ENCODE measurements around the gene SWAP70.
"Not testable (repeated sequence)": the region's sequence is repeated elsewhere in the genome, so short reads cannot be mapped to it uniquely, and the experiment has no call there.

SWAP70 gene

GRCh38 chr11:9705361-9705760 is 41.5 kb downstream of the SWAP70 start:
- H2BK15ac ChIP-seq (ENCODE audit: low read depth, poor library complexity, severe bottlenecking); H3K9me3 ChIP-seq (ENCODE audit: control insufficient read depth, low read length); H3K4me2 ChIP-seq (ENCODE audit: low read length, poor library complexity, severe bottlenecking); H2BK5ac ChIP-seq (ENCODE audit: low read depth, low read length, poor library complexity, severe bottlenecking); H3K4ac ChIP-seq (ENCODE audit: low read depth in 1 of 2, low read length in 2 of 2); H3K14ac ChIP-seq (ENCODE audit: low read length in 2 of 2); H3K9ac ChIP-seq (ENCODE audit: low read length); H2AFZ ChIP-seq (ENCODE audit: low read depth, low read length); H2BK12ac ChIP-seq (ENCODE audit: low read length in 2 of 2); DNase-seq; H3K4me3 ChIP-seq (ENCODE audit: insufficient read depth in 1 of 2, low read depth in 1 of 2, low read length in 2 of 2); H3K18ac ChIP-seq (ENCODE audit: low read depth in 1 of 2, low read length in 2 of 2); H4K8ac ChIP-seq (ENCODE audit: low read length); H2BK120ac ChIP-seq (ENCODE audit: low read depth, low read length); H3K27ac ChIP-seq (ENCODE audit: low read length, poor library complexity, severe bottlenecking); H4K91ac ChIP-seq (ENCODE audit: low read length); H3K4me1 ChIP-seq (ENCODE audit: control insufficient read depth, insufficient read depth, low read depth, low read length); H2AK5ac ChIP-seq (ENCODE audit: low read length, severe bottlenecking); H3K27me3 ChIP-seq (ENCODE audit: control insufficient read depth in 1 of 2, insufficient read depth in 1 of 2, low read length in 2 of 2); H3K23ac ChIP-seq (ENCODE audit: low read length in 2 of 2): not testable (repeated sequence)
- peaks cover 17% of the 10 kb centered on the region for H3K79me1 ChIP-seq (replicated peaks; ENCODE audit: low read length, poor library complexity, severe bottlenecking)
- peaks cover 0 to 14% of the 10 kb centered on the region in 2 experiments for H3K36me3 ChIP-seq (ENCODE audit: control insufficient read depth in 1 of 2, insufficient read depth in 2 of 2, low read depth in 1 of 2, low read length in 2 of 2)

GRCh38 chr11:9708544-9708943 is 44.7 kb downstream of the SWAP70 start:
- Histone ChIP-seq H3K4me3 (ENCODE audit: insufficient read depth in 1 of 2, low read depth in 1 of 2, low read length in 2 of 2) (no peak overlapping the region), H2AK5ac (ENCODE audit: low read length, severe bottlenecking) (no peak overlapping the region), H4K8ac (ENCODE audit: low read length) (no peak overlapping the region), H2BK15ac (ENCODE audit: low read depth, poor library complexity, severe bottlenecking) (no peak overlapping the region), H2AFZ (ENCODE audit: low read depth, low read length) (no peak overlapping the region), H3K27ac (ENCODE audit: low read length, poor library complexity, severe bottlenecking) (no peak overlapping the region), H3K23ac (ENCODE audit: low read length in 2 of 2) (no peak overlapping the region), H3K18ac (ENCODE audit: low read depth in 1 of 2, low read length in 2 of 2) (peak overlapping the region in 1 of 2 experiments; percentile 14), H2BK12ac (ENCODE audit: low read length in 2 of 2) (no peak overlapping the region), H3K9me3 (ENCODE audit: control insufficient read depth, low read length) (no peaks in the 10 kb centered on the region), H3K4me1 (ENCODE audit: control insufficient read depth, insufficient read depth, low read depth, low read length) (peaks cover 5% of the 10 kb centered on the region), H2BK5ac (ENCODE audit: low read depth, low read length, poor library complexity, severe bottlenecking) (no peak overlapping the region), H4K91ac (ENCODE audit: low read length) (no peak overlapping the region), H3K9ac (ENCODE audit: low read length) (no peak overlapping the region), H3K4ac (ENCODE audit: low read depth in 1 of 2, low read length in 2 of 2) (no peak overlapping the region), H3K4me2 (ENCODE audit: low read length, poor library complexity, severe bottlenecking) (no peak overlapping the region), H2BK120ac (ENCODE audit: low read depth, low read length) (no peak overlapping the region), H3K27me3 (ENCODE audit: control insufficient read depth in 1 of 2, insufficient read depth in 1 of 2, low read length in 2 of 2) (no peaks in the 10 kb centered on the region), H3K36me3 (ENCODE audit: control insufficient read depth in 1 of 2, insufficient read depth in 2 of 2, low read depth in 1 of 2, low read length in 2 of 2) (peaks cover 0 to 10% of the 10 kb centered on the region in 2 experiments), H3K79me1 (replicated peaks; ENCODE audit: low read length, poor library complexity, severe bottlenecking) (peaks cover 18% of the 10 kb centered on the region), H3K14ac (ENCODE audit: low read length in 2 of 2) (no peak overlapping the region)
- DNase-seq, result peak; percentile 24
- 100% methylated on average over 1 of the region's 1 CpG for WGBS

GRCh38 chr11:9710223-9710622 is 46.3 kb downstream of the SWAP70 start:
- no peak overlapping the region for H2BK12ac ChIP-seq (ENCODE audit: low read length in 2 of 2)
- no peak overlapping the region for H2BK15ac ChIP-seq (ENCODE audit: low read depth, poor library complexity, severe bottlenecking)
- H3K27ac ChIP-seq (ENCODE audit: low read length, poor library complexity, severe bottlenecking), result no peak overlapping the region
- no peak overlapping the region for H2BK5ac ChIP-seq (ENCODE audit: low read depth, low read length, poor library complexity, severe bottlenecking)
- H3K9ac ChIP-seq (ENCODE audit: low read length), result no peak overlapping the region
- H2AFZ ChIP-seq (ENCODE audit: low read depth, low read length), result no peak overlapping the region
- no peaks in the 10 kb centered on the region for H3K9me3 ChIP-seq (ENCODE audit: control insufficient read depth, low read length)
- no peak overlapping the region for H3K4me3 ChIP-seq (ENCODE audit: insufficient read depth in 1 of 2, low read depth in 1 of 2, low read length in 2 of 2)
- H2AK5ac ChIP-seq (ENCODE audit: low read length, severe bottlenecking), result no peak overlapping the region
- no peak overlapping the region for H2BK120ac ChIP-seq (ENCODE audit: low read depth, low read length)
- H3K14ac ChIP-seq (ENCODE audit: low read length in 2 of 2), result no peak overlapping the region
- H3K4me1 ChIP-seq (ENCODE audit: control insufficient read depth, insufficient read depth, low read depth, low read length), result peaks cover 5% of the 10 kb centered on the region
- H3K4ac ChIP-seq (ENCODE audit: low read depth in 1 of 2, low read length in 2 of 2), result no peak overlapping the region
- H3K18ac ChIP-seq (ENCODE audit: low read depth in 1 of 2, low read length in 2 of 2), result no peak overlapping the region
- peaks cover 20% of the 10 kb centered on the region for H3K79me1 ChIP-seq (replicated peaks; ENCODE audit: low read length, poor library complexity, severe bottlenecking)
- DNase-seq, result no peak
- H4K8ac ChIP-seq (ENCODE audit: low read length), result no peak overlapping the region
- H3K27me3 ChIP-seq (ENCODE audit: control insufficient read depth in 1 of 2, insufficient read depth in 1 of 2, low read length in 2 of 2), result no peaks in the 10 kb centered on the region
- H3K4me2 ChIP-seq (ENCODE audit: low read length, poor library complexity, severe bottlenecking), result no peak overlapping the region
- H3K36me3 ChIP-seq (ENCODE audit: control insufficient read depth in 1 of 2, insufficient read depth in 2 of 2, low read depth in 1 of 2, low read length in 2 of 2), result peaks cover 4 to 10% of the 10 kb centered on the region in 2 experiments
- H4K91ac ChIP-seq (ENCODE audit: low read length), result no peak overlapping the region
- no peak overlapping the region for H3K23ac ChIP-seq (ENCODE audit: low read length in 2 of 2)
- WGBS, result 92% methylated on average over 3 of the region's 4 CpGs

GRCh38 chr11:9710852-9711251 is 47.0 kb downstream of the SWAP70 start:
- DNase-seq, result no peak
- H3K4me1 ChIP-seq (ENCODE audit: control insufficient read depth, insufficient read depth, low read depth, low read length), result peaks cover 5% of the 10 kb centered on the region
- H3K18ac ChIP-seq (ENCODE audit: low read depth in 1 of 2, low read length in 2 of 2), result no peak overlapping the region
- H3K9me3 ChIP-seq (ENCODE audit: control insufficient read depth, low read length), result no peaks in the 10 kb centered on the region
- no peak overlapping the region for H2AFZ ChIP-seq (ENCODE audit: low read depth, low read length)
- no peak overlapping the region for H4K91ac ChIP-seq (ENCODE audit: low read length)
- H3K79me1 ChIP-seq (replicated peaks; ENCODE audit: low read length, poor library complexity, severe bottlenecking), result peaks cover 23% of the 10 kb centered on the region
- H3K9ac ChIP-seq (ENCODE audit: low read length), result no peak overlapping the region
- no peak overlapping the region for H3K4me3 ChIP-seq (ENCODE audit: insufficient read depth in 1 of 2, low read depth in 1 of 2, low read length in 2 of 2)
- no peak overlapping the region for H3K4ac ChIP-seq (ENCODE audit: low read depth in 1 of 2, low read length in 2 of 2)
- WGBS, result 92% methylated on average over 1 of the region's 1 CpG
- H3K27me3 ChIP-seq (ENCODE audit: control insufficient read depth in 1 of 2, insufficient read depth in 1 of 2, low read length in 2 of 2), result no peaks in the 10 kb centered on the region
- no peak overlapping the region for H2BK120ac ChIP-seq (ENCODE audit: low read depth, low read length)
- no peak overlapping the region for H2BK12ac ChIP-seq (ENCODE audit: low read length in 2 of 2)
- no peak overlapping the region for H2BK15ac ChIP-seq (ENCODE audit: low read depth, poor library complexity, severe bottlenecking)
- H3K23ac ChIP-seq (ENCODE audit: low read length in 2 of 2), result no peak overlapping the region
- H3K14ac ChIP-seq (ENCODE audit: low read length in 2 of 2), result no peak overlapping the region
- no peak overlapping the region for H3K27ac ChIP-seq (ENCODE audit: low read length, poor library complexity, severe bottlenecking)
- H4K8ac ChIP-seq (ENCODE audit: low read length), result no peak overlapping the region
- H3K36me3 ChIP-seq (ENCODE audit: control insufficient read depth in 1 of 2, insufficient read depth in 2 of 2, low read depth in 1 of 2, low read length in 2 of 2), result peaks cover 8 to 16% of the 10 kb centered on the region in 2 experiments
- H2AK5ac ChIP-seq (ENCODE audit: low read length, severe bottlenecking), result no peak overlapping the region
- no peak overlapping the region for H3K4me2 ChIP-seq (ENCODE audit: low read length, poor library complexity, severe bottlenecking)
- no peak overlapping the region for H2BK5ac ChIP-seq (ENCODE audit: low read depth, low read length, poor library complexity, severe bottlenecking)

Data from mesenchymal stem cell (in vitro differentiated cells and primary cell).